CD4-positive, alpha-beta T cell treated with Interleukin-2 at 100 ng/mL for 4 hours (primary cell): Measurements from ENCODE around the gene MSANTD2.
A peak's percentile ranks its signal among the peaks of the same experiment; 100 is the strongest.

Experiments
- DNase-seq: peaks from one replicate; pipeline ENCODE4 v3.0.0-alpha.2; 2020; ENCODE audit warnings: low spot score

The MSANTD2 gene

DNA sequence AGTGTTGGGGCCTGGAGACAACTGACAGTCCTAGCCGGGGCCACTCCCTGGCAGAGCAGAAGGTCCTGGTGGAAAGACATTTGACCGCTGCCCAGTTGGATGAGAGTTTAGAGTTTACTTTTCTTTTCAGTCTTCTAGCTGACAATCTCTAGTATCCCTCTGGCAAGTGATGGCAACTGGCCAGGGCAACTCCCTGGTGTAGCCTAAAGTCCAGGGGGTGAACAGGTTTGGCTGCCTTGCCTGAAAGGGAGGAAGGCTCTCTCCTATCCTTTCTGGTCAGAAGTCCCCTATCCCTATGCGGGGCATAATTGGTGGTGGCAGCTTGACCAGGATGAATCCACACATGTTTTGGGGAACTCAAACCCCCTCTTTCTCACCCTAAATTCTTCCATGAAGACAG lies 16.8 kb upstream of the MSANTD2 start:
- DNase-seq = no peak

DNA sequence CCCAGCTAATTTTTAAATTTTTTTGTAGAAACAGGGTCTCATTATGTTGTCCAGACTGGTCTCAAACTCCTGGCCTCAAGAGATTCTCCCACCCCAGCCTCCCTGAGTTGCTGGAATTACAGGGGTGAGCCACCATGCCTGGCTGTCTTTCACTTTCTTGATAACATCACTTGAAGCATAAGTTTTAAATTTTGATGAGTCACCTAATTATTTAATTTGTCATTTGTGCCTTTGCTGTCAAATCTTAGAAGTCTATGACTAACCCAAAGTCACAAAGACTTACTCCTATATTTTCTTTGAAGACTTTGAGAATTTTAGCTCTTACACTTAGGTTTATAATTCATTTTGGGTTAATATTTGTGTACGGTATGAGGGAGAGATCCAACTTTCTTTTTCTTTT lies 14.5 kb upstream of the MSANTD2 start:
- no peak for DNase-seq

DNA sequence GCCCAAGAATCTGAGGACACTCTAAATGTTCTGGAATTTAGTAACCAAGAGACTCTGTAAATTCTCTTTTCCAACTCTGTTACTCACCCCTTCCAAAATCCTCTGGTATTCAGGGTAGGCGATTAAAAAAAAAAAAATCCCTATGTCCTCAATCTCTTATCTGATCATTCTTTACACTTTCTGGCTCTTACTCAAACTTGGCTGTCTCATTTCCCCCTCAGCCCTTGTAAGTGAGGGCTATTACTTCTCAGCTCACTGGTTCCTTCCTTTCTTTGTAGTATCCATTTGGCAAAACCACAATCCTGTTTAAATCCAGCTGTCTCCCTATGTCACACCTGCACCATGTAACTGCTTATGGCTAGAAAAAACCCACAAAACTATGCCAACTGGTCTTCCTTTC lies 12.7 kb upstream of the MSANTD2 start:
- DNase-seq = no peak

DNA sequence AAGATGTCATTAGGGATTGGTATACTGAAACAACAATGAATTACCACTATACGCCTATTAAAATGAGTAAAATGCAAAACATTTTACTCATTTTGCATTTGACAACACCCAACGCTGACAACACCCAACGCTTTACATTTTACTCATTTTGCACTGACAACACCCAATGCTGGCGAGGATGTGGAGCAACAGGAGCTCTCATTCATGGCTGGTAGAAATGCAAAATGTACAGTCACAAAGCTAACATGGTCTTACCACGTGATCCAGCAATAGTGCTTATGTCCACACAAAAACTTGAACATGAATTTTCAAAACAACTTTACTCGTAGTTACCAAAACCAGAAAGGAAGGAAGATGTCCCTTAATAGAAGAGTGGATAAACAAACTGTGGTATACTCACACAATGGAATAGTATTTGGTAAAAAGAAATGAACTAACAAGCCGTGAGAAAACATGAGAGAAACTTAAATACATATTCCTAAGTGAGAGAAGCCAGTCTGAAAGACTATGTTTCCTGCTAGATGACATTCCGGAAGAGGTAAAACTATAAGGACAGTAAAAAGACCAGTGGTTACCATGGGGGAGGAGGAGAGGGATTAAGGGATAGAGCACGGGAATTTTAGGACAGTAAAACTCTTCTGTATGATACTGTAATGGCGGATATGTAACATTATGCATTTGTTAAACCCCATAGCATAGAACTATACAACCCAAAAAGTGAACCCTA lies 11.4 kb upstream of the MSANTD2 start:
- DNase-seq = no peak

DNA sequence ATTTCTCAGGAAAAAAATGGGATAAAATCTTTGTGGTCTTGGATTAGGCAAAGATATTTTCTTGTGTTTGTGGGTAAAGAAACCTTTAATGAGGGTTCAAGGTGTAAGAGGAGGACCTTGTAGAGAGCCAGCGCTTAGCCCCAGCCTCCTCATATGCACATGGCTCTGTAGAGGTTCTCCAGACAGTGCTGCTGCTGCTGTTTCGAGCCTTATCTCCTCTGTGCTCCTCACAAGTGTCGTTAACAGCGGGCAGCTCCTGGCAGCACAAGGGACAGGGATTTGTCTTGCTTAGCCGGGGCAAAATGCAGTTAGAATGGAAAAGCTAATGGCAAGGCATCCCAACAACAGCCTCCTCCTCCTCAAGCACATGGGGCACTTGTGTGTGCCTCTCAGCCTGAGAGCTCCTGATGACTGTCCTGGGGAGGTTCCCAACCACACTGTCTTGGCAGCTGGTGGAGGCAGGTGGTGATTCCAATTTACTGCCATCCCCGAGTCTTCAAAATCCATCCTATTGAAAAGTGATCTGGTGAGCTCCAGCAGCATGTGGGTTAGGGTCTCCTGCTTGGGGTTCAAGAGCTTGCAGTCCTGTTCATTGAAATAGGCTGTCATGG lies 7.6 kb upstream of the MSANTD2 start:
- no peak for DNase-seq

DNA sequence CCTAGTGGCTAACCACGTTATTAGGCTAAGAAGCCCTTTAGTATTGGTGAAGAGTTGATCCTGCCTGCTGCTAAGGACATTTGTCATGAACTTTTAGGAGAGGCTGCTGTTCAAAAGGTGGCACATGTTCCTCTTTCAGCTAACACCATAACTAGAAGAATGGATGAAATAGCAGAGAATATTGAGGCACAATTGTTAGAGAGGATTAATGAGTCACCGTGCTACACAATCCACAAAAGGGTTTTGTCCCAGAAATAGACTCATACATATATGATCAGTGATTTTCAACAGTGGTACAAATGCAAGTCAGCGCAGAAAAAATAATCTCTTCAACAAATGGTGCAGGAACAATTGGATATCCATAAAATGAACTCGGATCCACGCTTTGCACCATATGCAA lies 7.0 kb upstream of the MSANTD2 start:
- DNase-seq = no peak

DNA sequence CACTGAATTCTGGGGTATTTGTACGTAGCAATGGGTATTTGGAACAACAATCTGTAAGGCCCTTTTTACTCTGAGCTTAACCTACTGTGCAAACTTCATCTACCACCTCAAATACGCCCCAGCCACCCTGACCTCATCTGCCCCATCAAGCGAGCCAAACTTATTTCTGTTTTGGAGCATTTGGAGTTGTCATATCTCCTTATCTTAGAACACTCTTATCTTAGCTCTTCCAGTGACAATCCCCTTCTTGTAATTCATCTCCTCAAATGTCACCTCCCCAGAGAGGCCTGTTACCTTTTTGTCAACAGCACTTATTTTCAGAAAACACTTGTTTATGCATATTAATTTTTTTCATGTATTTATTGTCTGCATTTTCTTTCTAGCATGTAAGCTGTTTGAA lies 4.7 kb upstream of the MSANTD2 start:
- DNase-seq = no peak

DNA sequence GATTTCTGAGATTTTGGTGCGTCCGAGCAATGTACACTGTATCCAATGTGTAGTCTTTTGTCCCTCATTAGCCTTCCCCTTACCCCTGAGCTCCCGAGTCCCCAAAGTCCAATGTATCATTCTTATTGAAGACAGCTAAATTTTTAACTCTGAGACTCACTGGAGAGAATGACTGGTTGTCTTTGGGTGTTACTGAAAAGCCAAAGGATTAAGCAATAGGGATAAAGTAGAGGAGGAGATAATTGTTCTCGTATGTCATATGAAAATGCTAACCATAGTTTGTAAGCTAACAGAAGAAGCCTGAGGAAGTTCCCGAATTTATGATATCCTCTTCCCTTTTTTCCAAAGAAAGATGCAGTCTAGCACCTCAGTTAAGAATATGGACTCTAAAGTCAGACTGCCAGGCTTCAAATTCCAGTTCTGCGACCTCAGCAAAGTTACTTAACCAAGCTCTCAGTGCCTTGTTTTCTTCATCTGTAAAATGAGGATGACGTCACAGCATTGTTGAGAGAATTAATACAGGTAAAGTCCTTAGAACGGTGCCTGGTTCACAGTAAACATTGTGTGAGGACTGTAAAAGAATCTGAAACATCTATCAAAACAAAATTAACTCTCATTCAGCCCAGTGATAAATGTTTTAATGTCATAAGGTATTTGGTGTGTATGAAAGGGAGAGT lies 1.6 kb upstream of the MSANTD2 start:
- DNase-seq = no peak

DNA sequence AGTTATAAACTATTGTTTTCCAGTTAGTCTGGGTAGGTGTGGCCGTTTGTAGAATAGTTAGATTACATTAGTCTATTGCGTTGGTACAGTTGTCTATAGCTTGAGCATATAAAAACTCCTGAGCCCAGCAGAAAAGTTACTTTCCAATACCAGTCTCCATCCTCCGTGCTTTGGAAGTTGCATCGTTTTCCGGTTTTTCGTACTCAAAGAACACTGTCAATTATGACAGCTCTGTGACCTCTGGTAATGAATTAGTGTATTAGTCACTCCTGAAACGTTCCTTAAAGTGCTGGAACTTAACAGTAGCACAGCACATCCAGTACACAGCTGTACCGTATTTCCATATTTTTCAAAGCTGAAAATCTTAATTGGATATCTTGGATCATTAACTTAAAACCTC lies 808 bp upstream of the MSANTD2 start:
- no peak for DNase-seq

DNA sequence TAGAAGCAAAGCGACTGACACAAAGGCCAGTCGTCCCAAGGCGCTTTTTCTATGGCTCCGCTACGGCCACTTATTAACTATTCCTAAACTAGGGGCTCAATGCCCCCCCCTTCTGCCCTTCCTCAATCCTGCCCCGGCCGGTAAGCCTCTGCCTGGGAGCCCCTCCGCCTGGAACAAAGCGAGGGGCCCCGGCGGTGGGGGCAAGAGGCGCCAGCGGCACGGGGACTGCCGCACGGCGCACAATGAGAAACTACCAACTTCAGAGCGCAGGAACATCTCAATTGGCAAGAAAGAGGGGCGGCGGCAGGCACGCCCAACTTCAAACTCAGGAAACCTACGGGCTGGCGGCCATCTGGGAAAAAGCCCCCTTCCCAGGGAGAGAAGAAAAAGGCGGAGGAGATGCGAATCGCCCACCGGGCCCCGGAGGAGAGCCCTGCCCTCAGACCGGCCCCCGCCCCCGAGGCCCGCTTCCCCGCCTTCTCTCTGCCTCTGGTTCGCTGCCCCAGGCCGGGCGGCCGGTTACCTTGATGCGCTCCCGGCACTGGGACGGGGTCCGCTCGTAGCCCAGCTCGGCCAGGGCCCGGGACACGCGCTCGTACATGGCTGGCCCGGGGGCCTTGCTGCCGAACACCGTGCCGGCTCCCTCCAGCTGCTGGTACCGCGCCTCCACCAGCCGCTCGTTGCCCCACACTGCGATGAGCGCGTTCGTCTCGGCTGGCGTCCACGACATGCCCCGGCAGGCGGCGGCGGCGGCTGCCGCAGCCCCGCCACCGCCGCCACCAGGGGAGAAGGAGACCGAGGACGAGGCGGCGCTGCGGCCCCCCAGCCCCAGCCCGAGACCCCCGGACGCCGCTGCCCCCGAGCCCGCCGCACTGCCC lies 619 bp downstream of the MSANTD2 start:
- DNase-seq = peak; percentile 20

DNA sequence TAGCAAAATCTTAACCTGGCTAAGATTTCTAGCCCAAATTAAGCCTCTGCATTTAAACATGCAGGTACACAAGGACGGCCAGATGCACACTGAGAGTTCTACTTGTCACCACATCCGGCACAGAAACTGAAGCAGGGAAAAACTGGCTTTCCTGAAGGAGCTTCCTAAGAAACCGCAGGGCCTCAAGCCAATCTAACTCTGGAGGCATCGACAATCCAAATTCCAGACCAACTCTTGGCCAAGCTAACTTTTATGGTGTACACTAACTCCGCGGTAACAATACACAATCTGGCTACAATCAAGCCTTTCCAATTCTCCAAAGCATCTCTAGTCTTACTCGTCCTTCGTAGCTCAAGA lies 1.2 kb downstream of the MSANTD2 start:
- DNase-seq = no peak

DNA sequence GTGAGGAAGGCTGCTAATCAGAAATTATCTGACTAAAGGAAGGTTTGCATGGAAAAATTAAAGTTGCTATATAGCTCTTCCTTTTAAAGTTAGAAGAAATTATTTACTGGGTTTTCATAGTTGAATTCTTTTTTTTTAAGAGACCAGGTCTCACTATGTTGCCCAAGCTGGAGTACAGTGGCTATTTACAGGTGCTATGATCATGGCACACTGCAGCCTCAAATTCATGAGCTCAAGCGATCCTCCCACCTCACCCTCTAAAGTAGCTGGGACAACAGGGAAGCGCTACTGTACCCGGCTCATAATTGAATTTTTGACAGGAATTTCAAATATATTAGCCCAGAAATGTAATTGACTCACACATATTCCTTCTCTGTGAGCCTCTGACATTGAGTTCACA lies 3.9 kb downstream of the MSANTD2 start:
- DNase-seq = no peak

DNA sequence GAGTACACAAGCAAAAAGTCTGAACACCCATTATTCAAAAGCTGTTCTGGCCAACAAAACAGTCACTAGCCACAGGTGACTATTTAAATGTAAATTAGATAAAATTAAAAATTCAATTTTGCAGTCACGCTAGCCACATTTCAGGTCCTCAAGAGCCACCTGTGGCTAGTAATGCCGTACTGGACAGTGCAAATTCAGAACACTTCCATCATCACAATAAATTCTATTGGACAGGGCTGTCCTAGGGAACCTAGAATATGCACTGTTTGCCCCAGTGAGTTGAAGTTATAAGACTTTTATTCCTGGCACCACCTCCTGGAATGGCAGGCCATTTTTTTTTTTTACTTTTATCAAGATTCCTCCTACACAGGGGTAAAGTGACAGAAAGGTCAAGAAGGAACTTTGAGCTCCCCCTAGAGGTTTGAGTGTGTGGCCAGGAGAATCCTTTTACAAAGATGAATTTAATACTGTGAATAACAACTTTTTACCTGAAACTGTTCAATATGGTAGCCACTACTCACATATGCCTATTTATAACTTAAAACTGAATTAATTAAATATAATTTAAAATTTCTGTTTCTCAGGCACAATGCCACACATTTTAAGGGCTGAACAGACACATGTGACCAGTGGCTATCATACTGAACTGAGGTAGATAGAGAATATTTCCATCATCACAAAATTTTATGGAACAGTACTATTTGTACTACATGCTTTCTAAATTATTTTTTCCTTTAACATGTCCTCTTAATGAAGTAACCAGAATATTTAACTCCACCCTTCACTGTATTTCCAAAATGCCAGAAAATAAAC lies 6.5 kb downstream of the MSANTD2 start:
- peak; percentile 60 for DNase-seq

DNA sequence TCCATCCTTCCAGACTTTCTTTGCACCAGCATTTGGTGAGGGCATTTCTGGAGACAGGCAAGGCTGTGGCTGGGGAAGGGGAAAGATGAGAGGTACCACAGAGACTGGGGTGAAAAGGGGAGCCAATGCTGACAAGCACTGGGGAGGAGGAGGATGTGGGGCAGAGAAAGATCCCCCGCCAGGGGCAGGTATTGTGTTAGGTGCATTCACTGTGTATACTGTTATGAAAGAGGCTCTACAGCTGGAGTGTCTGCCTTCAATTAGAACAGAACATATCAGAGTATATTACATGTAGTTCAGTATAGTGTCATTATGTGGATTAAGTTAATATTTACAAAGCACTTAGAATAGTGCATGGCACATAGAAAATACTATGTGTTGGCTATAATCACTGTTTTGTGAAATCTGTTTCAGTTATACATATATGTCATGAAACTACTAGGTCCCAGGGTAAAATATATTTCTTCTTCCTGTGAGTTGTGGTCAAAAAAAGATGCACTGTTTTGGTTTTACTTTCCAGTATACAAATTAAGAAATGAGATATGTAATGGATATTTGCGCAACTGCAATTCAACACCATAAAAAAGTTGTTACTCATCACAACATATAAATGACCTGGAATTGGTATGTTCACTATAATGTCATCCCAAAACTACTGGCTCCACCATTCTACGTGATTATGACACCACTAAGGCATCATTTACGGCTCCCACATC lies 8.4 kb downstream of the MSANTD2 start:
- no peak for DNase-seq

DNA sequence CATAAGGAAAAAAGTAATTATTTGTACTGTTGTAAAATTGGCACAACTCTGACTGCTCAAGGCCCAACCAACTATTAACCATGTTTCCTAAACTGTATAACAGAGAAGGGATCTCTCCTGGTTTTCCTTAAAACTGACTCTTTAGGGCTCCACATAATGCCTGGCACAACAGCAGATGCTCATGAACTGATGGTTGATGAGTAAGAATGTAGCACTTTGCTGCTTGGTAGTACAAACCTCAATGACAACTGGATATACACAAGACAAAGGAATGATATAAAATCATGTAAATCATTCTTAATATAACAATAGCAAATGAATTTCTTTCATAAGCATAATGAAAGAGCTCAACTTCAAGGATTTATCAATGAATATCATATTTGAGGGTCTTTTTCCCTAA lies 11.7 kb downstream of the MSANTD2 start:
- DNase-seq = no peak

DNA sequence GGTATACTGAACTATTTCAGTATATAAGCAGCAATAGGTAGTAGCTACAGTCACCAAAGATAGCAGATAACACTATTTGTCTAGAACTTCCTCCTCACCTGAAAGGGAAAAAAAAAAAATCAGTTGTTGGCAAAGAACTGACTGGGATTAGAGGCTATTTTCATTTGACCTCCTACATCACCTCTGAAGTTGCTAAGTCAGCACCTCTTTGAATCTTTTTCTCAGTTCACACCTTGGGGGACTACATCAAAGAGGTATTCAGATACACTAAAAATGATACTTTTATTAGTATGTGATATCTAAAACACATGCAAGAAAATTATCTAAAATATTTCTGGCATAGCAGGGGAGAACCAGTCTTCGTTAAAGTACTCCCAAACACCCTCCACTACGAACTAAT lies 16.2 kb downstream of the MSANTD2 start:
- no peak for DNase-seq

DNA sequence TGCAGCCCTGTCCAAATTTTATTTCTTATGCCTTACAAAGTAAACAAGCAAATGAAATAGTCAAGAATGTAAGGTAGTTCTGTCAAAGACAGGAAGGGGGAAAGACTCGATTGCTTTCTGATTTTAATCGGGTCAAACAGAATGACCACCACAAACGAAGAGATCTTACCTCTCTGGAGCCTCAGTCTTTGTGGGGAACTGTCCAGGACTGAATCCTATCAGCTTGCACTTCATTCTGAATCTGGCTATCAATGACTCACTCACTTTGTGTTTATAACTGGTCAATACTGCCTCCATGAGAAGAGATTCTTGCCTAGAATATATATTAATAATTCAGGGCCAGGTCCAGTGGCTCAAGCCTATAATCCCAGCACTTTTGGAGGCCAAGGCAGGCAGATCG lies 17.2 kb downstream of the MSANTD2 start:
- DNase-seq = no peak

DNA sequence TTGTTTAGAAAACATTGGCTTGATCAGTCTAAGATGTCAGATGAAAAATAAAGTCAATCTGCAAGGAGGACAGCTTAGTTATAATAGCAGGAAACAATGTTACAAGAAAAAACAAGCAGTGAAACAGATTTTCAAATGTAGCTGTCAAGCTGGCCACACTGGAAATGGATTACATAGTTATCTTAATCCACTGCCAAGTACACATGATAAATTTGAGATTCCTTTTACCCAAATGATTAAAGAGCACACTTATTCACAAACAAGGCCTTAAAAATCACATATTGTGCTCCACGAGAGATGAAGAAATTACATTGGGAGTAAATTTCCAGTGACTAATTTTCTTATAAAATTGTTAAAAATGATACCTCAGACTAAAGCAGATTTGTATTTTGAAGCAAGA lies 20.6 kb downstream of the MSANTD2 start:
- DNase-seq = no peak

DNA sequence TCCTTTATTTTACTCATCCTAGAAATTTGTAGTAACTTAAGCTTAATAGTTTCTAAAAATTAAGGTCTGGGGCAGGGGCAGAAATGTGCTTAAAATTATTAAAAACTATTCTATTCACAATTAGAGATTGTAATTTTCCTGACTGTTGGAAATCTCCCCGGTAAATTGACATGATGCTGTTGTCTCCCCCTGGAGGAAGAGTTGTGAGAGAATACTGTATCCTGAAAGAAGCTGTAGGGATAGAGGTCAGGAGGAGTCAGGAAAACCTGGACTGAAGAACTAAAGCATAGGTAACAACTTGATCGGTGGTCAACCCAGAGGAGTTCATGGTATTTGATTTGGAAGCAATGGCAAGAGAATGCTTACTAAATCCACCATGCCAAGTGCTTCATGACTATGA lies 21.9 kb downstream of the MSANTD2 start:
- no peak for DNase-seq

DNA sequence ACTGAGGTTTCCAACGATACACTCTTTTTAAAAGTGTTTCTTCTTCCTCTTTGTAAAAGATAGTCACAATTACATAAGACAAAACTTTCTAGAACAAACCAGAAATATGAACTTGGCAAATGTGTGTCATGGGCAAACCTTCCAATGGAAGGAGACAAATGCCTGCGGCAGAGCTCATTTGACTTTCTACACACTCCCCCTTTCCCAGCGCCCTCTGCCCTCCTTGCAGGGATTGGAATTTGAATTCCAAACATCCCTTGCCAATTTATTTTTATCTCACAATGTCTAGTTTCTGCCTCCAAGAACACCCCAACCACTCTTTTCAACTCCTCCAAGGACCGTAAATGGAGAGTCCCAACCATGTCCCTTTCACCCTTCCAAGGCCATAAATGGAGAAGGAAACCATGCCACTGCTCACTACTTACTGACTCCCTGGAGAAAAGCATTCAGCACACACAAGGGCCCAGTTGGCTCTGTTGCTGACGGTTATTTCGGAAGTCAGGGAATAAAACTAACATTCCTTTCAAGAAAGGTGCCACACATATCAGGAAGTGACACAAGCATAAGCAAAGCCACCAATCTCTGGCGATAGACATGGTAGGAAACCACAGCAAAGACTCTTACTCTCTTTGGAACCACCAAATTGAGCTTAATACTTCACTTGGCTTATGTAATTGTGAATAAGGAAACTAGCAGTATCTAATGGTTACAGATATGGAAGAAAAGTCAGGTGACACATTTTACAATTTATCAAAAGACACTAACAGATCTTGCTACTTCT lies 23.2 kb downstream of the MSANTD2 start:
- no peak for DNase-seq
